ENCODE results near the gene CHD6.

The CHD6 gene

GRCh38 chr20:41617902-41618806, at the start of gene CHD6:
Gene CHD6 (minus strand): TSS chr20:41618377. CDS start chr20:41551337, 67,040 bp downstream.
- peak; percentile 100 for DNase-seq

DNA sequence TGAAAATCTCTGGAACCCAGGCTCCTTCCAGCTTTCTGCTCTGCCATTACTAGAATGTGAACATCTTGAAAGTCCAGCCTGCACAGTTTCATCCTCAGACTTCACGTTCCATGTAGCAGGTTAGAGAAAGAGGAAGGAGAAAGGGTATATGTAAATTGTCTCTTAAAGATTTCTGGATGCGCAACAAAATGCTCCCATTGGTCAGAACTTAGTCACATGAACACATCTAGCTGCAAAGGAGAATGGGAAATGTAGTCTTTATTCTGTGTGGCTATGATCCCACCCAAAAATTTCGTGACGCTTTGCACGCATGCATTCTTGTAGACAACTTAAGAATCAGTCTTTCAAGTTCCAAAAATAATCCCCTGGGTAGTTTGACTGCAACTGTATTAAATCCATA, 46.4 kb upstream of the CHD6 start:
- DNase-seq, result no peak

- DNase-seq, result no peak
These were observed 39.5 kb upstream of the CHD6 start for GRCh38 chr20:41657655-41658054.

- no peak for DNase-seq
These were observed 37.9 kb upstream of the CHD6 start for GRCh38 chr20:41655962-41656618.

DNA sequence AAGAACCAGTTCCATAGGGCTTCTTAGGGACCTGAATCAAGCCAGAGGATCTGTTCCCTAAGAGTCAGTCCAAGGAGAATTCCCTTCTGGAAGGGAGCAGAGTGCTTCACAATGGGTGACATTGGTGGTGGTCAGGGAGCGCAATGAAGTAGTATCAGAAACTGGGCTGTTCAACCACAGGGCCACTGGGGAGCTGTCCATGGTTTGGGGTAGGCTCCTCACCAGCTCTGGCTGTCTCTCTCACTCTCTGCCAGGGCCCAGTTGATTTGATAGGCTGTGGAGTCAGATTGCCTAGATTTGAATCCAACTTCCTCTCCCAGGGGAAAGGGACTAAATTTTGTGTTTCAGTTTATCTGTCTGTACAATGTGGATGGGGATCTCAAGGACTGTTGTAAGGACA, 36.7 kb upstream of the CHD6 start:
- DNase-seq, result no peak

DNA sequence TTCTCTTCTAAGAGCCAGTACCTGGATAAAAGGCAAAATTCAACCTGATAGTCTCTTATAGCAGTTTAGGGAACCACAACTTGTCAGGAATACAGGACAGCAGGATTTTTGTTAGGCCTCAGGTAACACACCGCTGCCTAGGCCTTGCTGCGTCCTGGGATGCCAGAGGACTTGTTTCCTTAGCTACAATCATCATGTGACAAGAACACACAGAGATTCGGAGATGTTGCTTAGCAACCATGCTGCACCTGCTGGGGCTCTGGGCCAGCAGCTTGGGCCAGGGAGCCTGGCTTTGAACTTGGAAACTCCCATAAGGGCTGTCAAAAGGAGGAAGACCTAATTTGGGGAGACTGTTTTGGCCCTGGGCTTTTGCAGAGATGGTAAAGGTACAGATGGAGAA, 36.1 kb upstream of the CHD6 start:
- no peak for DNase-seq

GRCh38 chr20:41650231-41650948, 32.2 kb upstream of the CHD6 start:
- DNase-seq, result no peak

GRCh38 chr20:41649489-41649888, 31.3 kb upstream of the CHD6 start:
- no peak for DNase-seq

GRCh38 chr20:41645372-41645771, 27.2 kb upstream of the CHD6 start:
- no peak for DNase-seq

- DNase-seq, result no peak
These were observed 25.3 kb upstream of the CHD6 start for GRCh38 chr20:41643504-41643938.

DNA sequence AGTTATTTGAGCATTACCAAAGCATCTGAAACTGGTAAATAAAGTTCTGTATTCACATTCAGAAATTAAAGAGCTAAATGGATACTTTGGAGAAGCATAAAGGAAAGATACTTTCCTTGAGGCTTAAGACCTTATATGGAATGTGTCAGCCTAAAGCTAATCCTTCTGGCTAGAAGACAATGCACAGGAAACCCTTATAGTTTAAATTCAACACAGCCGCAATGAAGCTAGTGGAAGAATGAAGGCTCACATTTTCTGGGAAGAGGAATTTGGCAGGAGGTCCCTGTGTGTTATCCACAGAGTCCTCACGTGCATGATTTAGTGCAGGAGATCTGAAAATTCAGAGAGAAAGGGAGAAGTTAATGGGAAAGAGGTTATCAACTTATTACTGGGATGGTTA, 21.5 kb upstream of the CHD6 start:
- DNase-seq, result no peak

DNA sequence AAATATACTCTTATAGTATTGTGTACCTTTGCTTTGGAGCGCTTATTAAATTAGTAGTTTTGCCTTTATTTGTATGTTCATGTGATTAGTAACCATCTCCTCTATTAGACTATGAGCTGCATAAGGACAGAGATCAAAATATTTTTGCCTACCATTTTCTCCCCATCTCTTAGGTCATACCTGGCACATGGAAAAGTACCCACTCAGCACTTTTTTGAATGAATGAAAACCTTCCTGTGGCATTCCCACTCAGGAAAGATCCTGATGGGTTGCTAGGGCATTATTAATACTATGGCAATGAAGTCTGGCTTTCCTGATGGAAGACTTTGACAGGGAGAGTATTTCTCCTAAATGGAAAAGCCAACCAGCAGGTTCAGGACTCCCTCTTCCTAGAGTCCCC, 20.3 kb upstream of the CHD6 start:
- no peak for DNase-seq

- no peak for DNase-seq
These were observed 17.0 kb upstream of the CHD6 start for GRCh38 chr20:41635158-41635557.

- DNase-seq, result no peak
These were observed 14.7 kb upstream of the CHD6 start for GRCh38 chr20:41632896-41633295.

GRCh38 chr20:41631826-41632225, 13.6 kb upstream of the CHD6 start:
- DNase-seq, result no peak

GRCh38 chr20:41630846-41631245, 12.7 kb upstream of the CHD6 start:
- DNase-seq, result no peak

DNA sequence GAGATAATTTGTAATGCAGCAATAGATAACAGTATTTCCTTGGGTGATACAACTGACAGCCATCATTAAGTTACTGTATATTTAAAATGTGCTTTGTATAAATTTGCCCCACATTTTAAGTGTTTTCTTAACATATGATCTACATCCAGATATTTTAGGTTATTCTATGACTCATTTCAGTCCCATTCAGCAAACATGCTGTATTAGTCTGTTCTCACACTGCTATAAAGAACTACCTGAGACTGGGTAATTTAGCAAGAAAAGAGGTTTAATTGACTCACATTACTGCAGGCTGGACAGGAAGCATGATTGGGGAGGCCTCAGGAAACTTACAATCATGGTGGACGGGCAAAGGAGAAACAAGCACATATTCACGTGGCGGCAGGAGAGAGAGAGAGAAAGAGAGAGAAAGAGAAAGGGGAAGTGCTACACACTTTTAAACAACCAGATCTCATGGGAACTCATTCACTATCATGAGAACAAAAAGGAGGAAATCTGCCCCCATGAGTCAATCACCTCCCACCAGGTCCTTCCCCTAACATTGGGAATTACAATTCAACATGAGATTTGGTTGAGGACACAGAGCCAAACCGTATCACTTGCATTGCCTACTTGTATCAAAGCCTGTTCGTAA, 9.6 kb upstream of the CHD6 start:
- DNase-seq, result no peak

DNA sequence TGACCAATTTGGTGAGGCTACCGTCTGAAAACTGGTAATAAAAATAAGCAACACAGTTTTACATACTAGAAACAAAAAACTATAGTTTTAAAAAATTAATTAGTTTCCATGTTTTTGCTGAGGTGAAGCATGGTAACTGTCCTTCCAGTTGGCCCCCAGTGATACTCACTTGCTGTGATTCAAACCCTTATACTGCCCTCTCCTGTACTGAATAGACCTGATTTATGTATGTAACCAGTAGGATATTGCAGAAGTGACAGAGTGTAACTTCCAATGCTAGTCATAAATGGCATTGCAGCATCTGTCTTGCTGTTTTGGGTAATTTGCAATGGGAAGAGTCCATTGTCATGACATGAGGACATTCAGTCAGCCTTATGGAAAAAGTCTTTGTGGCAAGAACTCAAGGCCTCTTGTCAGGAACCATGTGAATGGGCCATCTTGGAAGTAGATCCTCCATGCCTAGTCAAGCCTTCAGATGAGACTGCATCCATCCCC, 8.9 kb upstream of the CHD6 start:
- no peak for DNase-seq

DNA sequence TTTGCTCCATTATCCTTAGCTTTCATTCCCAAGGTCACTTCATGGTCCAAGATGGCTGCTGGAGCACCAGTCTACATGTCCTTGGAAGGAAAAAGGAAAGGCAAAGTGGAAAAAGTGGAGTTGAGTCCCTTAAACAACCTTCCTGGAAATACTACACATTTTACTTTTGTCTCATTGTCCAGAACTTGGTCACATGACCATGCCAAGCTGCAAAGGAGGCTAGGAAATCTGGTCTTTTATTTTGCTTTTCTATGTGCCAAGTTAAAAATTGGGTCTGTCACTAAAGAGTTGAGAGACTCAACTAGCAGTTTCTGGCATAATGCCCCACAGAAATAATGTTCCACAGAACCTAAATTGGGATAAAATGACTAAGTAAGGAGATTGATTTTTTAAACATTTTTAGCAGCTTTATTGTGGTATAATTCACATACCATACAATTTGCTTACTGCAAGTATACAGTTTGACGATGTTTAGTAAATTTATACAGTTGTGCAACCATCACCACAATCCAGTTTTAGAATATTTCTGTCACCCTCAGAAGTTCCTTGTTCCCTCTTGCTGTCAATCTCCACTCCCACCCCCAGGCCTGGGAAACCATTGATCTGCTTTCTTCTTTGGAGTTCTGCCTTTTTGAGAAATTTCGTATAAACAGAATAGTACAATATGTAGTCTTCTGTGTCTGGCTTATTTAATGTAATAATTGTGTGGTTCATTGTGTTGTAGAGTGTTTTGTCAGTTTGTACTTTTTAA, 5.6 kb upstream of the CHD6 start:
- DNase-seq, result no peak

- no peak for DNase-seq
These were observed 4.4 kb upstream of the CHD6 start for GRCh38 chr20:41622584-41622983.

DNA sequence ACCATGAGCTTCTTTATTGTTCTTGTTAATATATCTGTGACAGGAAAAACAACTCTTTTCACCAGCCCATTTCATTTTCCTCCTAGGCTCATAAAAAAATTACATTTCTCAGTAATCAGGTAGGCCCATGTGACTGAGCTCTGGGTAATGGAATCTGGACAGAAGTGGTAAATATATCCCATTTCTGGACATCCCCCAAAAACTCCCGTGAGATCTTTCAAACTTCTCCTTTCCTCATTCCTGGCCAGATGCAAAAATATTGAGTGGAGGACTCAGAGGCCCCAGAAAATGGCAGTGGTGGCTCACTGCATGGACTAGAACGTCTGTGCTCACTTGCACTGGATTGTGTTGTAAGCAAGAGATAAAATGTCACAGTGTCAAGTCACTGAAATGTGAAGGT, 3.8 kb upstream of the CHD6 start:
- no peak for DNase-seq

DNA sequence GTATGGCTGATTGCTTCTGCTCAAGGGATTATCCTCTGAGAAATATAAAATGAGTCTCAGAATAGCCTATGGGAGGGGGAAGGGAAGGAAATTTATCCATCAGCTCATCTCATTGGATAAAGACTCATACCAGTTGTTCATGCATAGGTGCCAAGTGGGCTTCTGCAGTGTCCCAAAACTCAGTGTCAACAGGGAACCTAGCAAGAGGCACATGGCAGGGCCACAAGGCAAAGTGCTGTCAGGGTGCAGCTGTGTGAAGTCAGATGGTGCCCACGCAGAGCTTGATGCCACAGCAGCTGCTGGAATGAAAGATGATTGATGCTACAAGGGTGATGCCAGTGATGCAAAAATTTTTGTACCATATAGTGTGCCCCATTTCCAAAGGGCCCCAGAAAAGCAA, 3.2 kb upstream of the CHD6 start:
- DNase-seq, result no peak

Measured in activated effector memory CD4-positive, alpha-beta T cell treated with Interleukin-2 at 50 U/mL for 16 hours (primary cell).